Measurements from ENCODE around the gene PRAC2. TPM values are rescaled to one million over a fixed set of nuclear protein-coding genes. Genes with fewer than 3 reads are reported as not detected.

PRAC2 gene
- total and polyA plus RNA-seq, 4 donors: not detected

DNA sequence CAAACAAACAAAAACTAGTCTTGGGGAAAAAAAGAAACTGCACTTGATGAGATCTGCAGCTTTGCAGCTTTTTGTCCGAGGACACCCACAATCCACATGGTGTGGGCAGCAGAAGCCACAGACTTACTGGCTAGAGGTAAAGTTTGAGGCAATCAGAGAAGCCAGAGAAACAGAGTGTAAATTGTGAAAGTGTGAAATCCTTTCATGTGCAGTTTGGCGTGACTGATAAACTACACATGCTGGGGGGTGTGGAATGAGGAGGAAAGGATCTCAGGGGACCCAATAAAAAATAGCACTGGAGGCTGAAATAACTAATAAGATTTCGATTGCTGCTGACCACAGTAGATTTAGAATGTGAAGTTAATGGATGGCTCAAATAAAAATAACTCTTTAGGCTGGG is 48.0 kb downstream of the PRAC2 start:
- no peak for DNase-seq (ENCODE audit: low read depth in 4 of 6, low spot score in 6 of 6)
- Histone ChIP-seq H3K9me3 (ENCODE audit: control insufficient read depth, insufficient read depth, low read length) (no peaks in the 10 kb centered on the region), H3K27me3 (ENCODE audit: control insufficient read depth, insufficient read depth, low read length) (peaks cover 2% of the 10 kb centered on the region), H3K4me3 (ENCODE audit: low read depth, low read length) (no peak overlapping the region), H3K4me1 (ENCODE audit: control insufficient read depth, insufficient read depth, low read length) (no peaks in the 10 kb centered on the region), H3K27ac (ENCODE audit: low read depth, low read length) (no peak overlapping the region), H3K36me3 (ENCODE audit: control insufficient read depth, insufficient read depth, low read length) (no peaks in the 10 kb centered on the region)
- 26% methylated on average over 3 of the region's 3 CpGs for WGBS (ENCODE audit: insufficient coverage)

DNA sequence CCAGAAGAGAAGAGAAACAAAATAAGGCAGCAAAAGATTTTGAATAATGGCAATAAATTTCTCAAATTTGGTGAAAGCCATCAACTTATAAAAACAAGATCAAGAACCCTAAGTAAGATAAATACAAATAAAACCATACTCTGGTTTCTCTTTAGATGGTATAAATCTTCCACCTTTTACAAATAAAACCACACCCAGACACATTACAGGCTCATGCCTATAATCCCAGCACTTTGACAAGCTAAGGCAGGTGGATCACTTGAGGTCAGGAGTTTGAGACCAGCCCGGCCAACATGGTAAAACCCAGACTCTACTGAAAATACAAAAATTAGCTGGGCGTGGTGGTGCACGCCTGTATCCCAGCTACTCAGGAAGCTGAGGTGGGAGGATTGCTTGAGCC is 50.3 kb downstream of the PRAC2 start:
- H3K27me3 ChIP-seq (ENCODE audit: control insufficient read depth, insufficient read depth, low read length): no peaks in the 10 kb centered on the region
- no peaks in the 10 kb centered on the region for H3K36me3 ChIP-seq (ENCODE audit: control insufficient read depth, insufficient read depth, low read length)
- no peaks in the 10 kb centered on the region for H3K4me1 ChIP-seq (ENCODE audit: control insufficient read depth, insufficient read depth, low read length)
- H3K27ac ChIP-seq (ENCODE audit: low read depth, low read length): no peak overlapping the region
- DNase-seq (ENCODE audit: low read depth in 4 of 6, low spot score in 6 of 6): no peak
- H3K4me3 ChIP-seq (ENCODE audit: low read depth, low read length): no peak overlapping the region
- WGBS (ENCODE audit: insufficient coverage): 100% methylated on average over 1 of the region's 3 CpGs
- H3K9me3 ChIP-seq (ENCODE audit: control insufficient read depth, insufficient read depth, low read length): no peaks in the 10 kb centered on the region

Small RNAs within 50 kb of the gene (small RNA-seq; reads per million reads assigned to genes)
- not detected for gene AC091179.2 (ENCODE audit: low replicate concordance)
- gene COX6B1P2 (ENCODE audit: low replicate concordance): not detected
- gene MIR3185 (ENCODE audit: low replicate concordance): not detected
- gene RF02132 (ENCODE audit: low replicate concordance): not detected
- gene RF02133 (ENCODE audit: low replicate concordance): not detected
- not detected for gene RN7SL125P (ENCODE audit: low replicate concordance)

Other genes with a start within 250 kb of the PRAC2 start
- under 1 TPM in 1 of 2 donors, not detected in 1; 0.20 TPM for gene HOXB1, start 192.2 kb upstream of the PRAC2 start, total RNA-seq
- gene HOXB1, start 192.2 kb upstream of the PRAC2 start, polyA plus RNA-seq (ENCODE audit: insufficient read length in 2 of 2): under 1 TPM; 0.16 to 0.32 TPM
- 10 to 100 TPM in 1 of 2 donors, 1 to 10 TPM in 1; 6.6 to 10.2 TPM for gene HOXB2, start 178.1 kb upstream of the PRAC2 start, total RNA-seq
- gene HOXB2, start 178.1 kb upstream of the PRAC2 start, polyA plus RNA-seq (ENCODE audit: insufficient read length in 2 of 2): 10 to 100 TPM; 57.3 to 62.4 TPM
- 1 to 10 TPM; 6.0 to 6.5 TPM for gene HOXB4, start 144.8 kb upstream of the PRAC2 start, total RNA-seq
- 10 to 100 TPM; 13.5 to 16.6 TPM for gene HOXB4, start 144.8 kb upstream of the PRAC2 start, polyA plus RNA-seq (ENCODE audit: insufficient read length in 2 of 2)
- 10 to 100 TPM; 23.8 to 48.5 TPM for gene HOXB3, start 132.9 kb upstream of the PRAC2 start, total RNA-seq
- 100 to 1,000 TPM; 141 to 162 TPM for gene HOXB3, start 132.9 kb upstream of the PRAC2 start, polyA plus RNA-seq (ENCODE audit: insufficient read length in 2 of 2)
- 1 to 10 TPM; 2.9 to 4.2 TPM for gene HOXB5, start 129.4 kb upstream of the PRAC2 start, total RNA-seq
- 100 to 1,000 TPM; 108 to 116 TPM for gene HOXB5, start 129.4 kb upstream of the PRAC2 start, polyA plus RNA-seq (ENCODE audit: insufficient read length in 2 of 2)
- 10 to 100 TPM; 20.2 to 41.3 TPM for gene HOXB6, start 118.2 kb upstream of the PRAC2 start, total RNA-seq
- gene HOXB6, start 118.2 kb upstream of the PRAC2 start, polyA plus RNA-seq (ENCODE audit: insufficient read length in 2 of 2): 100 to 1,000 TPM; 132 to 142 TPM
- gene HOXB7, start 112.2 kb upstream of the PRAC2 start, total RNA-seq: 10 to 100 TPM; 16.6 to 18.7 TPM
- 10 to 100 TPM; 80.7 to 99.7 TPM for gene HOXB7, start 112.2 kb upstream of the PRAC2 start, polyA plus RNA-seq (ENCODE audit: insufficient read length in 2 of 2)
- 100 to 1,000 TPM in 1 of 2 donors, 10 to 100 TPM in 1; 23.7 to 110 TPM for gene HOXB8, start 107.9 kb upstream of the PRAC2 start, total RNA-seq
- 100 to 1,000 TPM; 499 to 522 TPM for gene HOXB8, start 107.9 kb upstream of the PRAC2 start, polyA plus RNA-seq (ENCODE audit: insufficient read length in 2 of 2)
- gene HOXB9, start 96.8 kb upstream of the PRAC2 start, total RNA-seq: 10 to 100 TPM; 19.8 to 23.9 TPM
- gene HOXB9, start 96.8 kb upstream of the PRAC2 start, polyA plus RNA-seq (ENCODE audit: insufficient read length in 2 of 2): 100 to 1,000 TPM; 234 to 413 TPM
- not detected for gene PRAC1, start 667 bp upstream of the PRAC2 start, total RNA-seq
- gene PRAC1, start 667 bp upstream of the PRAC2 start, polyA plus RNA-seq (ENCODE audit: insufficient read length in 2 of 2): not detected
- under 1 TPM in 1 of 2 donors, not detected in 1; 0.40 TPM for gene HOXB13, start 5.6 kb downstream of the PRAC2 start, total RNA-seq
- not detected for gene HOXB13, start 5.6 kb downstream of the PRAC2 start, polyA plus RNA-seq (ENCODE audit: insufficient read length in 2 of 2)
- gene TTLL6, start 94.0 kb downstream of the PRAC2 start, total RNA-seq: under 1 TPM; 0.30 to 0.61 TPM
- under 1 TPM; 0.22 to 0.32 TPM for gene TTLL6, start 94.0 kb downstream of the PRAC2 start, polyA plus RNA-seq (ENCODE audit: insufficient read length in 2 of 2)
- 10 to 100 TPM; 37.3 to 46.0 TPM for gene CALCOCO2, start 107.8 kb downstream of the PRAC2 start, total RNA-seq
- 10 to 100 TPM; 41.1 to 59.0 TPM for gene CALCOCO2, start 107.8 kb downstream of the PRAC2 start, polyA plus RNA-seq (ENCODE audit: insufficient read length in 2 of 2)
- gene ATP5MC1, start 169.6 kb downstream of the PRAC2 start, total RNA-seq: 10 to 100 TPM; 47.6 to 79.5 TPM
- 100 to 1,000 TPM; 212 to 213 TPM for gene ATP5MC1, start 169.6 kb downstream of the PRAC2 start, polyA plus RNA-seq (ENCODE audit: insufficient read length in 2 of 2)
- gene UBE2Z, start 185.2 kb downstream of the PRAC2 start, total RNA-seq: 10 to 100 TPM; 54.1 to 65.6 TPM
- 10 to 100 TPM; 80.4 to 89.3 TPM for gene UBE2Z, start 185.2 kb downstream of the PRAC2 start, polyA plus RNA-seq (ENCODE audit: insufficient read length in 2 of 2)
- gene SNF8, start 221.7 kb downstream of the PRAC2 start, total RNA-seq: 10 to 100 TPM; 34.6 to 80.4 TPM
- 100 to 1,000 TPM in 1 of 2 donors, 10 to 100 TPM in 1; 94.9 to 108 TPM for gene SNF8, start 221.7 kb downstream of the PRAC2 start, polyA plus RNA-seq (ENCODE audit: insufficient read length in 2 of 2)
- gene GIP, start 245.4 kb downstream of the PRAC2 start, total RNA-seq: not detected
- gene GIP, start 245.4 kb downstream of the PRAC2 start, polyA plus RNA-seq (ENCODE audit: insufficient read length in 2 of 2): not detected